Psoas muscle (tissue), 8 donors: ENCODE measurements around the gene PKHD1. TPM values are rescaled to one million over a fixed set of nuclear protein-coding genes. Genes with fewer than 3 reads are reported as not detected.

Experiments
- ATAC-seq, 4 donors: fragments of 200-7000 bp; cut with Tn5 transposase; one replicate each; pipeline ENCODE4 v1.9.1; 2020; ENCODE audit warnings: moderate library complexity in 3 of 4, mild to moderate bottlenecking in 2 of 4
- DNase-seq, 2 donors: peaks; one replicate each; pipeline ENCODE4 v3.0.0-alpha.2; 2020
- H3K27ac ChIP-seq: fragments of 200-600 bp; one replicate; pipeline ENCODE4 v1.8.0; 2022
- H3K27me3 ChIP-seq, 3 donors: fragments of 200-600 bp in 1 of 3; one replicate each; pipeline versions ENCODE4 v1.6.1 to v1.8.0; 2013 to 2022; ENCODE audit warnings: low read length in 2 of 3, mild to moderate bottlenecking in 2 of 3, moderate library complexity in 1 of 3; ENCODE audit not compliant: insufficient read depth in 3 of 3
- H3K36me3 ChIP-seq, 2 donors: fragments of 200-600 bp in 1 of 2; one replicate each; pipeline versions ENCODE4 v1.6.1 to v1.8.0; 2013 to 2022; ENCODE audit warnings: low read depth in 1 of 2, mild to moderate bottlenecking in 1 of 2, moderate library complexity in 1 of 2; ENCODE audit not compliant: insufficient read depth in 1 of 2
- H3K4me1 ChIP-seq: fragments of 200-600 bp; one replicate; pipeline ENCODE4 v1.8.0; 2022
- H3K4me3 ChIP-seq: fragments of 200-600 bp; one replicate; pipeline ENCODE4 v1.8.0; 2022; ENCODE audit warnings: mild to moderate bottlenecking
- H3K9me3 ChIP-seq: fragments of 200-600 bp; one replicate; pipeline ENCODE4 v1.8.0; 2022
- CTCF ChIP-seq: fragments of 200-600 bp; IDR thresholded peaks from one replicate; pipeline ENCODE4 v1.8.0; 2022; ENCODE audit warnings: antibody characterized with exemption
- WGBS, 3 donors: extraction: QIAGEN DNeasy Blood & Tissue Kit; methylation state at CpG; one replicate each; pipeline versions ENCODE4 v1.1.6 to v1.1.7; 2013; 5-methylcytosine and 5-hydroxymethylcytosine counted together
- intact Hi-C, 2 donors: fragments of 100-400 bp; cut with DNase I; formaldehyde crosslinking; loops; one replicate each; pipeline versions ENCODE4 v1.11.0 to v1.14.2; 2022
- polyA plus RNA-seq, 3 donors: library from polyadenylated mRNA; stranded (reverse); fragments of 200-250 nt; gene quantifications; one replicate each; pipeline ENCODE4 v1.2.3, GENCODE V29; 2013
- total RNA-seq, 4 donors: library from RNA; stranded (reverse); fragmentation: NEBNext Ultra II Directional in 2 of 4; extraction: Animal tissue kit (Norgen Biotek cat#: 25700) in 2 of 4; gene quantifications; one replicate each; pipeline versions ENCODE4 v1.2.1 to v1.2.4, GENCODE V29; 2021 to 2023
- donor health status: healthy with polysubstance abuse.
- donor health status: DM: no; HTN: no; CAD: no; lungs with moderate emphysema.
- donor health status: Bipolar disorder and iron deficiency.
- donor health status: healthy.
- donor health status: DM: yes; HTN: yes; CAD: no.
- donor health status: DM: no; HTN: no; CAD: no.
- donor health status: DM: no; HTN: no; CAD: no.
- donor health status: DM: yes; HTN: yes; CAD: no.

The PKHD1 gene
- total and polyA plus RNA-seq, 7 donors = under 0.01 to 0.11 (median 0.02) TPM; not detected in 2

- ATAC-seq (no peak), DNase-seq (no peak)
- H3K27me3 ChIP-seq = no peaks in the 10 kb centered on the region
- H3K4me3 ChIP-seq = no peak overlapping the region
- no peak for TF ChIP-seq CTCF
- 65 to 79% (median 78%) methylated on average over 1 of the region's 1 CpG for WGBS, 3 donors
- no peak overlapping the region for H3K27ac ChIP-seq
- H3K9me3 ChIP-seq = no peaks in the 10 kb centered on the region
- no peaks in the 10 kb centered on the region for H3K4me1 ChIP-seq
- intact Hi-C loops = no loop called here
- no peaks in the 10 kb centered on the region for H3K36me3 ChIP-seq
Measured at GRCh38 chr6:51678274-51678673, 409.1 kb downstream of the PKHD1 start.

GRCh38 chr6:51675922-51676275 is 411.5 kb downstream of the PKHD1 start:
- no peak for TF ChIP-seq CTCF
- no peak overlapping the region for H3K27ac ChIP-seq
- no peak for ATAC-seq
- H3K4me3 ChIP-seq = no peak overlapping the region
- DNase-seq = no peak
- 42 to 51% (median 49%) methylated on average over 4 of the region's 4 CpGs for WGBS, 3 donors
- no peaks in the 10 kb centered on the region for H3K9me3 ChIP-seq
- H3K4me1 ChIP-seq = no peaks in the 10 kb centered on the region
- intact Hi-C loops = no loop called here
- no peaks in the 10 kb centered on the region for H3K27me3 ChIP-seq
- no peaks in the 10 kb centered on the region for H3K36me3 ChIP-seq

GRCh38 chr6:51675020-51675921 is 412.1 kb downstream of the PKHD1 start:
- Histone ChIP-seq H3K4me1 (no peaks in the 10 kb centered on the region), H3K27ac (no peak overlapping the region), H3K27me3 (no peaks in the 10 kb centered on the region), H3K9me3 (no peaks in the 10 kb centered on the region), H3K36me3 (no peaks in the 10 kb centered on the region), H3K4me3 (no peak overlapping the region)
- no peak for DNase-seq
- ATAC-seq = no peak
- intact Hi-C loops = no loop called here
- 55 to 66% (median 61%) methylated on average over 9 of the region's 9 CpGs for WGBS, 3 donors
- TF ChIP-seq CTCF = no peak

- H3K36me3 ChIP-seq = no peaks in the 10 kb centered on the region
- no peak overlapping the region for H3K27ac ChIP-seq
- intact Hi-C loops = no loop called here
- no peak for TF ChIP-seq CTCF
- H3K4me3 ChIP-seq = no peak overlapping the region
- H3K27me3 ChIP-seq = no peaks in the 10 kb centered on the region
- H3K4me1 ChIP-seq = no peaks in the 10 kb centered on the region
- H3K9me3 ChIP-seq = no peaks in the 10 kb centered on the region
- DNase-seq (no peak), ATAC-seq (no peak)
Measured at GRCh38 chr6:51663525-51663924, 423.9 kb downstream of the PKHD1 start.

GRCh38 chr6:51660767-51661166 is 426.6 kb downstream of the PKHD1 start:
- ATAC-seq (no peak), DNase-seq (no peak)
- H3K9me3 ChIP-seq = no peaks in the 10 kb centered on the region
- intact Hi-C loops = no loop called here
- TF ChIP-seq CTCF = no peak
- WGBS, 3 donors = 71 to 79% (median 74%) methylated on average over 3 of the region's 3 CpGs
- H3K36me3 ChIP-seq = no peaks in the 10 kb centered on the region
- H3K4me3 ChIP-seq = no peak overlapping the region
- no peak overlapping the region for H3K27ac ChIP-seq
- H3K4me1 ChIP-seq = no peaks in the 10 kb centered on the region
- H3K27me3 ChIP-seq = no peaks in the 10 kb centered on the region
